Neural cell (in vitro differentiated cells): ENCODE measurements around the gene ZMAT5. TPM values are rescaled to one million over a fixed set of nuclear protein-coding genes. Genes with fewer than 3 reads are reported as not detected.

Experiments
- H2AFZ ChIP-seq: fragments of 200-600, 300-800 bp; sonication (generic), shearing (Covaris generic); 2 replicates; pipeline ENCODE4 v1.6.0; 2014; ENCODE audit warnings: low read depth, mild to moderate bottlenecking, antibody characterized with exemption, low read length, moderate library complexity
- H3F3A ChIP-seq: fragments of 200-600 bp; shearing (Covaris generic); 2 replicates; pipeline ENCODE4 v1.6.1; 2016; ENCODE audit warnings: mild to moderate bottlenecking, moderate library complexity, mixed read lengths, antibody characterized with exemption, low read length; ENCODE audit not compliant: insufficient read depth, poor library complexity, severe bottlenecking
- H3K27ac ChIP-seq: fragments of 200-600, 300-800 bp; sonication (generic), shearing (Covaris generic); 2 replicates; pipeline ENCODE4 v1.5.1; 2014; ENCODE audit warnings: mild to moderate bottlenecking, low read length, moderate library complexity
- H3K27me3 ChIP-seq: fragments of 300-800, 200-600 bp; sonication (generic), shearing (Covaris generic); 2 replicates; pipeline ENCODE4 v1.6.0; 2014; ENCODE audit warnings: mild to moderate bottlenecking, low read depth, low read length, moderate library complexity; ENCODE audit not compliant: insufficient read depth
- H3K36me3 ChIP-seq: fragments of 300-800, 200-600 bp; sonication (generic), shearing (Covaris generic); 2 replicates; pipeline ENCODE4 v1.5.1; 2014; ENCODE audit warnings: mild to moderate bottlenecking, antibody characterized with exemption, low read length, moderate library complexity; ENCODE audit not compliant: insufficient read depth
- H3K4me2 ChIP-seq: fragments of 300-800, 200-600 bp; sonication (generic), shearing (Covaris generic); 2 replicates; pipeline ENCODE4 v1.6.0; 2014; ENCODE audit warnings: mild to moderate bottlenecking, low read length
- H3K4me3 ChIP-seq: fragments of 300-800, 200-600 bp; sonication (generic), shearing (Covaris generic); 2 replicates; pipeline ENCODE4 v1.5.1; 2014; ENCODE audit warnings: mild to moderate bottlenecking, low read length, moderate library complexity
- H3K79me2 ChIP-seq: fragments of 200-600 bp; shearing (Covaris generic); replicated peaks from 2 replicates; pipeline ENCODE4 v1.6.0; 2014; ENCODE audit warnings: mild to moderate bottlenecking, low read length, moderate library complexity; ENCODE audit not compliant: insufficient read depth
- H3K9ac ChIP-seq: fragments of 300-800, 200-600 bp; sonication (generic), shearing (Covaris generic); 2 replicates; pipeline ENCODE4 v1.6.1; 2016; ENCODE audit warnings: mild to moderate bottlenecking, low read length, mixed read lengths
- H3K9me2 ChIP-seq: fragments of 200-600 bp; shearing (Covaris generic); 2 replicates; pipeline ENCODE4 v1.6.1; 2016; ENCODE audit warnings: mild to moderate bottlenecking, low read length, mixed read lengths; ENCODE audit not compliant: insufficient read depth
- H3K9me3 ChIP-seq: fragments of 200-600, 300-800 bp; sonication (generic), shearing (Covaris generic); 2 replicates; pipeline ENCODE4 v1.6.1; 2016; ENCODE audit warnings: mild to moderate bottlenecking, mixed run types, low read length, moderate library complexity, mixed read lengths
- H4K20me1 ChIP-seq: fragments of 200-600 bp; shearing (Covaris generic); 2 replicates; pipeline ENCODE4 v1.6.1; 2016; ENCODE audit warnings: mild to moderate bottlenecking, mixed run types; ENCODE audit not compliant: insufficient read depth
- EP300 ChIP-seq: fragments of 450-650 bp; conservative IDR thresholded peaks from 2 replicates; pipeline ENCODE4 v1.6.1; 2014; ENCODE audit warnings: antibody characterized with exemption, mild to moderate bottlenecking, moderate library complexity; ENCODE audit not compliant: poor library complexity, severe bottlenecking
- EZH2 ChIP-seq: fragments of 200-600, 300-800 bp; shearing (Covaris generic), sonication (generic); IDR thresholded peaks from 2 replicates; pipeline ENCODE4 v1.6.1; 2014; ENCODE audit warnings: antibody characterized with exemption, low read length, borderline replicate concordance, mild to moderate bottlenecking; ENCODE audit not compliant: insufficient read depth, poor library complexity, severe bottlenecking
- MXI1 ChIP-seq: fragments of 450-650 bp; conservative IDR thresholded peaks from 2 replicates; pipeline ENCODE4 v1.6.1; 2014; ENCODE audit warnings: antibody characterized with exemption, mild to moderate bottlenecking; ENCODE audit not compliant: poor library complexity, severe bottlenecking
- POLR2AphosphoS5 ChIP-seq: IDR thresholded peaks from 2 replicates; pipeline ENCODE4 v1.6.1; 2012
- RAD21 ChIP-seq: fragments of 450-650 bp; conservative IDR thresholded peaks from 2 replicates; pipeline ENCODE4 v1.6.1; 2014; ENCODE audit warnings: antibody characterized with exemption, mild to moderate bottlenecking, moderate library complexity
- SMC3 ChIP-seq: fragments of 450-650 bp; conservative IDR thresholded peaks from 2 replicates; pipeline ENCODE4 v1.6.1; 2014; ENCODE audit warnings: antibody characterized with exemption, mild to moderate bottlenecking, moderate library complexity; ENCODE audit not compliant: poor library complexity
- TAF1 ChIP-seq: IDR thresholded peaks from 2 replicates; pipeline ENCODE4 v1.6.1; 2012; ENCODE audit warnings: low read depth
- polyA plus RNA-seq: library from polyadenylated mRNA; depleted of rRNA; stranded (reverse); fragments of >200 nt; gene quantifications from 2 replicates; pipeline ENCODE4 v1.2.3, GENCODE V29; 2014
- TF ChIP-seq, protein P1 (sequence below): IDR thresholded peaks from 2 replicates; pipeline ENCODE4 v1.6.1; 2012; ENCODE audit warnings: borderline replicate concordance
- TF ChIP-seq, protein P2 (sequence below): fragments of 450-650 bp; IDR thresholded peaks from 2 replicates; pipeline ENCODE4 v1.5.1; 2014; ENCODE audit warnings: antibody characterized with exemption, mild to moderate bottlenecking, moderate library complexity; ENCODE audit not compliant: poor library complexity, severe bottlenecking

Gene ZMAT5
- polyA plus RNA-seq, 1 donor from 2014 or later = 54.9 TPM

DNA sequence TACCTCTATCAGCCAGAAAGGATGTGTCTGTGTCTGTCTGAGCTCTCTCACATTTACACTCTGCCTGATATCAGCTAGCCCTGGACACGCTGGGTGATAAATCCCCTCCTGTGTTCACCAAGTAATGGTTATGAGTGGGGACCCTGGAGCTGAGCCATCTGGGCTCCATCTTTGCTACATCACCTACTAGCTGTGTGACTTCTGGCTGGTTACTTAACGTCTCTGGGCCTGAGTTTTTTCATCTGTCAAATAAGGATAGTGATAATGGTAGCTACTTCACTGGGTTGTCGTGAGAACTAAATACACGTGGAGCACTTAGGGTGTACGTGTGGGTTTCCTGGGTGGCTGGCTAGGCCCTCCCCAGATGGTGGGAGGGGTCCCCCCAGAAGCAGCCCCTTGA lies 23.3 kb upstream of the ZMAT5 start:
- TF ChIP-seq, protein P1, sequence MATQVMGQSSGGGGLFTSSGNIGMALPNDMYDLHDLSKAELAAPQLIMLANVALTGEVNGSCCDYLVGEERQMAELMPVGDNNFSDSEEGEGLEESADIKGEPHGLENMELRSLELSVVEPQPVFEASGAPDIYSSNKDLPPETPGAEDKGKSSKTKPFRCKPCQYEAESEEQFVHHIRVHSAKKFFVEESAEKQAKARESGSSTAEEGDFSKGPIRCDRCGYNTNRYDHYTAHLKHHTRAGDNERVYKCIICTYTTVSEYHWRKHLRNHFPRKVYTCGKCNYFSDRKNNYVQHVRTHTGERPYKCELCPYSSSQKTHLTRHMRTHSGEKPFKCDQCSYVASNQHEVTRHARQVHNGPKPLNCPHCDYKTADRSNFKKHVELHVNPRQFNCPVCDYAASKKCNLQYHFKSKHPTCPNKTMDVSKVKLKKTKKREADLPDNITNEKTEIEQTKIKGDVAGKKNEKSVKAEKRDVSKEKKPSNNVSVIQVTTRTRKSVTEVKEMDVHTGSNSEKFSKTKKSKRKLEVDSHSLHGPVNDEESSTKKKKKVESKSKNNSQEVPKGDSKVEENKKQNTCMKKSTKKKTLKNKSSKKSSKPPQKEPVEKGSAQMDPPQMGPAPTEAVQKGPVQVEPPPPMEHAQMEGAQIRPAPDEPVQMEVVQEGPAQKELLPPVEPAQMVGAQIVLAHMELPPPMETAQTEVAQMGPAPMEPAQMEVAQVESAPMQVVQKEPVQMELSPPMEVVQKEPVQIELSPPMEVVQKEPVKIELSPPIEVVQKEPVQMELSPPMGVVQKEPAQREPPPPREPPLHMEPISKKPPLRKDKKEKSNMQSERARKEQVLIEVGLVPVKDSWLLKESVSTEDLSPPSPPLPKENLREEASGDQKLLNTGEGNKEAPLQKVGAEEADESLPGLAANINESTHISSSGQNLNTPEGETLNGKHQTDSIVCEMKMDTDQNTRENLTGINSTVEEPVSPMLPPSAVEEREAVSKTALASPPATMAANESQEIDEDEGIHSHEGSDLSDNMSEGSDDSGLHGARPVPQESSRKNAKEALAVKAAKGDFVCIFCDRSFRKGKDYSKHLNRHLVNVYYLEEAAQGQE = no peak
- TF ChIP-seq MXI1 (no peak), EP300 (no peak), EZH2 (no peak), RAD21 (no peak), TAF1 (no peak), POLR2AphosphoS5 (no peak), SMC3 (no peak)
- TF ChIP-seq, protein P2, sequence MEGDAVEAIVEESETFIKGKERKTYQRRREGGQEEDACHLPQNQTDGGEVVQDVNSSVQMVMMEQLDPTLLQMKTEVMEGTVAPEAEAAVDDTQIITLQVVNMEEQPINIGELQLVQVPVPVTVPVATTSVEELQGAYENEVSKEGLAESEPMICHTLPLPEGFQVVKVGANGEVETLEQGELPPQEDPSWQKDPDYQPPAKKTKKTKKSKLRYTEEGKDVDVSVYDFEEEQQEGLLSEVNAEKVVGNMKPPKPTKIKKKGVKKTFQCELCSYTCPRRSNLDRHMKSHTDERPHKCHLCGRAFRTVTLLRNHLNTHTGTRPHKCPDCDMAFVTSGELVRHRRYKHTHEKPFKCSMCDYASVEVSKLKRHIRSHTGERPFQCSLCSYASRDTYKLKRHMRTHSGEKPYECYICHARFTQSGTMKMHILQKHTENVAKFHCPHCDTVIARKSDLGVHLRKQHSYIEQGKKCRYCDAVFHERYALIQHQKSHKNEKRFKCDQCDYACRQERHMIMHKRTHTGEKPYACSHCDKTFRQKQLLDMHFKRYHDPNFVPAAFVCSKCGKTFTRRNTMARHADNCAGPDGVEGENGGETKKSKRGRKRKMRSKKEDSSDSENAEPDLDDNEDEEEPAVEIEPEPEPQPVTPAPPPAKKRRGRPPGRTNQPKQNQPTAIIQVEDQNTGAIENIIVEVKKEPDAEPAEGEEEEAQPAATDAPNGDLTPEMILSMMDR = no peak
- Histone ChIP-seq H3K36me3 (peaks cover 8% of the 10 kb centered on the region), H3F3A (no peaks in the 10 kb centered on the region), H2AFZ (no peak overlapping the region), H3K9ac (no peak overlapping the region), H3K9me2 (no peaks in the 10 kb centered on the region), H3K9me3 (no peaks in the 10 kb centered on the region), H3K4me2 (no peak overlapping the region), H3K4me3 (no peak overlapping the region), H3K79me2 (no peaks in the 10 kb centered on the region), H3K27ac (no peak overlapping the region), H3K27me3 (no peaks in the 10 kb centered on the region), H4K20me1 (no peaks in the 10 kb centered on the region)

DNA sequence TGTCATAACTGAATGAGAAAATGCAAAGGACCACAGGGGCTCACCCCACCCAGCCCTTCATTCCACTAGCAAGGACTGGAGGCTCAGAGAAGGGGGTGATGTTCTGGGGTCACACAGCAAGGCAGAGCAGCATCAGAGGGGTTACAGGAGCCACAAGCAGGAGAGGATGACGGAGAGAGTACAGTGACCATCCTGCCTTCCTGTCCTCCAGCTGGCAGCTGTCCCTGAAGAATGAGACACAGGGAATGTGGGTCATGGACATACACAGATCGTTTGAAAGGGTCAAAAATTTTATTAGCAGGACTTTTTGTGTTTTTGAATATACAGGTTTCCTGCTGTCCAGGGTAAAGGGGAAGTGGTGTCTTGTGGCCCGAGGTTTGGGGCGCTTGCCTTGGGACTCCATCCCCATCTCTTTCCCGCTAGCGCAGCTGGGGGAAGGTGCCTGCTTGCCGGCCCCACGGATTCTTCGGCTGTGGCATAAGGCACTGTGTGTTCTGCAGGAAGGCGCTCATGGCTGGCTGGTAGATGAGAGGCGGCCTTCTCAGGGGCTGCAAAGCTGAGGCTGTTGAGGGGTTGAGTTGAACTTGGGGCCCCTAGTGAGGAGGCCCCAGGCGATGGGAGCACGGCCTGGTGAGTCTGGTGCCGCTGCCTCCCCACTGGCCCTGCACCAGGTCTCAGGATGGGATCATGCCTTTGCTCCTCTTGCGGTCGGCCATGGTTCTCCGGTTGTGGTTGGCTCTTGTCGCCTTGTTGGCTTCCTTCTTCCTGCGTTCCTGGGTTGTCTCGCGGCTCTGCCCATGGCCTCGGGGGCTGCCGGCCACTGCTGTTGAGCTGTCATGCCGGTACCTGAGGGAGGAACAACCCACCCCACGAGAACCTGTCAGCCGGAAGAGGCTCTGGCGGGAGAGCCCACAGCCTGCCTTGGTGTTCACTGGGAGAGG lies 21.8 kb upstream of the ZMAT5 start:
- no peak overlapping the region for H3K4me2 ChIP-seq
- H3K27me3 ChIP-seq = no peaks in the 10 kb centered on the region
- H3K4me3 ChIP-seq = no peak overlapping the region
- no peak overlapping the region for H3K27ac ChIP-seq
- H3F3A ChIP-seq = no peaks in the 10 kb centered on the region
- H4K20me1 ChIP-seq = no peaks in the 10 kb centered on the region
- TF ChIP-seq EZH2 (no peak), EP300 (no peak), MXI1 (no peak)
- H3K79me2 ChIP-seq = no peaks in the 10 kb centered on the region
- no peak overlapping the region for H3K9ac ChIP-seq
- no peak overlapping the region for H2AFZ ChIP-seq
- H3K36me3 ChIP-seq = peaks cover 8% of the 10 kb centered on the region
- H3K9me3 ChIP-seq = no peaks in the 10 kb centered on the region
- no peaks in the 10 kb centered on the region for H3K9me2 ChIP-seq
